ENCODE measurements around the gene C2orf49. TPM values are rescaled to one million over a fixed set of nuclear protein-coding genes. Genes with fewer than 3 reads are reported as not detected.
A peak's percentile ranks its signal among the peaks of the same experiment; 100 is the strongest.

C2orf49 gene
- total and polyA plus RNA-seq, 9 of the 15 experiments (the other 6 are each of a cell fraction or from before 2014, with no cell fraction given): 17.9 to 38.2 (median 25.6) TPM

GRCh38 chr2:105323111-105323510, 14.2 kb upstream of the C2orf49 start:
- ChIA-PET POLR2A (interaction anchor here (0.5 to 1.2 kb wide), 2 partner anchors 8 to 12 kb away, joined by 3 to 4 read pairs; no protein-coding TSS in a partner anchor), CTCF (ENCODE audit: low intra/inter-chr PET ratio) (no interaction called here)
- DNase-seq (ENCODE audit: extremely low read depth in 1 of 4, low spot score in 3 of 4) (no peak), FAIRE-seq (no peak), ATAC-seq (no peak)
- 0 out of 2 replicates have a peak, but pooled peaks cover 7% of the 10 kb centered on the region for H4K20me1 ChIP-seq (replicated peaks; ENCODE audit: control insufficient read depth, insufficient read depth, low read length)
- in situ Hi-C loops (cut with MboI): no loop called here
- no peaks in the 10 kb centered on the region for H3K9me3 ChIP-seq (replicated peaks; ENCODE audit: control insufficient read depth, insufficient read depth, low read depth, low read length)
- WGBS (ENCODE audit: insufficient coverage, low coverage, missing lambda C conversion rate): 82% methylated on average over 5 of the region's 5 CpGs
- TF ChIP-seq PTTG1 (tag; IDR thresholded peaks at IDR 0.05; ENCODE audit: low read depth) (no peak), NFE2 (IDR thresholded peaks at IDR 0.05; ENCODE audit: low read depth) (peak; percentile 49; the same call in 1 of the 2 replicates), EGR1 (conservative IDR thresholded peaks at IDR 0.05) (0 out of 2 replicates have a peak, but pooled peaks have one; percentile 32), ZNF316 (IDR thresholded peaks at IDR 0.05) (0 out of 2 replicates have a peak, but pooled peaks have one; percentile 12), SMARCA5 (IDR thresholded peaks at IDR 0.05) (no peak), MAFG (tag; conservative IDR thresholded peaks at IDR 0.05) (peak; percentile 38; the same call in 1 of the 2 replicates)
- no peak overlapping the region for H2AFZ ChIP-seq (ENCODE audit: low read depth, low read length)
- H3K27ac ChIP-seq (ENCODE audit: extremely low read depth, low read depth, low read length): no peak overlapping the region
- H3K27me3 ChIP-seq (ENCODE audit: control insufficient read depth in 2 of 2, insufficient read depth in 2 of 2, low read length in 2 of 2): no peaks in the 10 kb centered on the region
- H3K9ac ChIP-seq (ENCODE audit: insufficient read depth in 1 of 2, low read depth in 2 of 2, low read length in 2 of 2): peak overlapping the region in 1 of 2 experiments; percentile 46; a peak in 1 of 4 replicates
- BruUV-seq (replicated peaks): no TSS peak
- H3K4me1 ChIP-seq (replicated peaks in 1 of 2; ENCODE audit: control insufficient read depth in 2 of 2, insufficient read depth in 2 of 2, low read length in 2 of 2): peaks cover 0 to 15% of the 10 kb centered on the region in 2 experiments; a peak in 3 of 5 replicates
- peaks cover 26% of the 10 kb centered on the region; the same call in 2 of the 3 replicates for H3K36me3 ChIP-seq (ENCODE audit: control insufficient read depth, insufficient read depth, low read length)
- H3K9me1 ChIP-seq (ENCODE audit: control insufficient read depth, insufficient read depth, low read length): peaks cover 3% of the 10 kb centered on the region
- peaks cover 84% of the 10 kb centered on the region for H3K79me2 ChIP-seq (ENCODE audit: control insufficient read depth, insufficient read depth, low read length)
- intact Hi-C loops (cut with micrococcal nuclease): no loop called here
- no peak overlapping the region for H3K4me3 ChIP-seq
- no peak overlapping the region for H3K4me2 ChIP-seq (ENCODE audit: insufficient read depth, low read length)

- no peak for ATAC-seq
- H3K4me3 ChIP-seq: no peak overlapping the region
- no peak for DNase-seq (ENCODE audit: extremely low read depth in 1 of 4, low spot score in 3 of 4)
- in situ Hi-C loops (cut with MboI) (no loop called here), intact Hi-C loops (cut with micrococcal nuclease) (no loop called here)
- peaks cover 3% of the 10 kb centered on the region for H3K9me1 ChIP-seq (ENCODE audit: control insufficient read depth, insufficient read depth, low read length)
- H2AFZ ChIP-seq (ENCODE audit: low read depth, low read length): no peak overlapping the region
- ChIA-PET POLR2A (interaction anchor here (0.6 kb wide), 1 partner anchor 219 kb away, joined by 3 read pairs; no protein-coding TSS in a partner anchor), CTCF (ENCODE audit: low intra/inter-chr PET ratio) (no interaction called here)
- H3K4me2 ChIP-seq (ENCODE audit: insufficient read depth, low read length): no peak overlapping the region
- no peak for TF ChIP-seq CBFA2T3 (IDR thresholded peaks at IDR 0.05)
- TF ChIP-seq TBP (optimal IDR thresholded peaks at IDR 0.05; ENCODE audit: low read depth, low read length): no peak
- 0 out of 2 replicates have a peak, but pooled peaks have one; percentile 10 for TF ChIP-seq CEBPB (tag; IDR thresholded peaks at IDR 0.05)
- TF ChIP-seq PRDM10 (IDR thresholded peaks at IDR 0.05; ENCODE audit: partially characterized antibody): no peak
- TF ChIP-seq ZC3H8 (IDR thresholded peaks at IDR 0.05): no peak
- 0 out of 2 replicates have a peak, but pooled peaks cover 7% of the 10 kb centered on the region for H4K20me1 ChIP-seq (replicated peaks; ENCODE audit: control insufficient read depth, insufficient read depth, low read length)
- no TSS peak for BruUV-seq (replicated peaks)
- no peak overlapping the region for H3K9ac ChIP-seq (ENCODE audit: insufficient read depth in 1 of 2, low read depth in 2 of 2, low read length in 2 of 2)
- H3K9me3 ChIP-seq (replicated peaks; ENCODE audit: control insufficient read depth, insufficient read depth, low read depth, low read length): no peaks in the 10 kb centered on the region
- H3K36me3 ChIP-seq (ENCODE audit: control insufficient read depth, insufficient read depth, low read length): peaks cover 26% of the 10 kb centered on the region; the same call in 2 of the 3 replicates
- peaks cover 6 to 25% of the 10 kb centered on the region in 2 experiments; a peak in 4 of 5 replicates for H3K4me1 ChIP-seq (replicated peaks in 1 of 2; ENCODE audit: control insufficient read depth in 2 of 2, insufficient read depth in 2 of 2, low read length in 2 of 2)
- WGBS (ENCODE audit: insufficient coverage, low coverage, missing lambda C conversion rate): 38% methylated on average over 4 of the region's 4 CpGs
- no peaks in the 10 kb centered on the region for H3K27me3 ChIP-seq (ENCODE audit: control insufficient read depth in 2 of 2, insufficient read depth in 2 of 2, low read length in 2 of 2)
- no peak overlapping the region for H3K27ac ChIP-seq (ENCODE audit: extremely low read depth, low read depth, low read length)
- peaks cover 85% of the 10 kb centered on the region for H3K79me2 ChIP-seq (ENCODE audit: control insufficient read depth, insufficient read depth, low read length)
- FAIRE-seq: no peak
These were observed 13.2 kb upstream of the C2orf49 start for GRCh38 chr2:105324101-105324500.

All from K562 (cell line).